Measurements from ENCODE around the gene IAH1.

- TF ChIP-seq CAMTA2 (CRISPR knock-in tag; conservative IDR thresholded peaks at IDR 0.05) (no peak), CBFB (CRISPR knock-in tag; IDR thresholded peaks at IDR 0.05) (no peak), CTCF (IDR thresholded peaks at IDR 0.05 in 2 of 3, conservative IDR thresholded peaks at IDR 0.05 in 1 of 3; ENCODE audit: insufficient read depth in 2 of 3, low read depth in 1 of 3, low read length in 3 of 3) (no peak), POLR2AphosphoS5 (IDR thresholded peaks at IDR 0.05; ENCODE audit: control insufficient read depth, insufficient read depth, low read depth, low read length) (no peak), SP1 (CRISPR knock-in tag; IDR thresholded peaks at IDR 0.05) (no peak), ZFP36 (IDR thresholded peaks at IDR 0.05; ENCODE audit: low read depth, low read length, partially characterized antibody) (no peak)
Observed at GRCh38 chr2:9518780-9519179, 44.4 kb downstream of the IAH1 start.

All from K562 (cell line).